C4-2B (cell line): ENCODE data around the gene MEAK7.

ENCODE experiments used
- H3K27ac ChIP-seq: fragments of 450-650 bp; 2 replicates; pipeline ENCODE4 v1.5.1; 2017
- CTCF ChIP-seq: fragments of 450-650 bp; conservative IDR thresholded peaks from 2 replicates; pipeline ENCODE4 v1.5.1; 2017; ENCODE audit warnings: mild to moderate bottlenecking
- ZFX ChIP-seq: fragments of 450-650 bp; IDR thresholded peaks from 2 replicates; pipeline ENCODE4 v1.6.1; 2017

The MEAK7 gene

GRCh38 chr16:84514874-84515835 lies 10.7 kb upstream of the MEAK7 start:
- no peak overlapping the region for H3K27ac ChIP-seq
- no peak for TF ChIP-seq ZFX

GRCh38 chr16:84514295-84514873 lies 9.9 kb upstream of the MEAK7 start:
- TF ChIP-seq CTCF (no peak), ZFX (no peak)
- no peak overlapping the region for H3K27ac ChIP-seq

GRCh38 chr16:84513666-84514065 lies 9.2 kb upstream of the MEAK7 start:
- no peak overlapping the region for H3K27ac ChIP-seq
- TF ChIP-seq ZFX (no peak), CTCF (no peak)

GRCh38 chr16:84513123-84513522 lies 8.7 kb upstream of the MEAK7 start:
- H3K27ac ChIP-seq = no peak overlapping the region
- TF ChIP-seq ZFX (no peak), CTCF (no peak)

GRCh38 chr16:84511831-84512230 lies 7.4 kb upstream of the MEAK7 start:
- TF ChIP-seq ZFX (no peak), CTCF (no peak)
- H3K27ac ChIP-seq = no peak overlapping the region

- TF ChIP-seq CTCF (peak; percentile 95), ZFX (no peak)
- no peak overlapping the region for H3K27ac ChIP-seq
These were observed 6.8 kb upstream of the MEAK7 start for GRCh38 chr16:84511180-84511800.

- H3K27ac ChIP-seq = no peak overlapping the region
These were observed 4.8 kb upstream of the MEAK7 start for GRCh38 chr16:84509032-84509950.

More at GRCh38 chr16:84509032-84509950, 4.8 kb upstream of the MEAK7 start:
- TF ChIP-seq CTCF (no peak), ZFX (no peak)
